Fibroblast of lung (primary cell): ENCODE measurements around the gene MYO18B. TPM values are rescaled to one million over a fixed set of nuclear protein-coding genes. Genes with fewer than 3 reads are reported as not detected.

Experiments
- DNase-seq, 2 donors: peaks; one replicate each; pipeline versions ENCODE4 v3.0.0 to v3.0.0-alpha.2; 2010; ENCODE audit warnings: low read depth in 2 of 2
- H2AFZ ChIP-seq: 2 replicates; pipeline ENCODE4 v1.5.1; 2012; ENCODE audit warnings: low read length, control low read depth, inconsistent platforms
- H3K27ac ChIP-seq: 2 replicates; pipeline ENCODE4 v1.5.1; 2011; ENCODE audit warnings: low read length, control low read depth; ENCODE audit not compliant: insufficient read depth
- H3K27me3 ChIP-seq: 2 replicates; pipeline ENCODE4 v1.5.1; 2011; ENCODE audit warnings: mild to moderate bottlenecking, low read length; ENCODE audit not compliant: control insufficient read depth, insufficient read depth
- H3K36me3 ChIP-seq: 2 replicates; pipeline ENCODE4 v1.5.1; 2011; ENCODE audit warnings: low read length; ENCODE audit not compliant: control insufficient read depth, insufficient read depth
- H3K4me1 ChIP-seq: 2 replicates; pipeline ENCODE4 v1.5.1; 2011; ENCODE audit warnings: low read length; ENCODE audit not compliant: control insufficient read depth, insufficient read depth; ENCODE audit errors: extremely low read depth
- H3K4me2 ChIP-seq: 2 replicates; pipeline ENCODE4 v1.5.1; 2011; ENCODE audit warnings: low read length, control low read depth; ENCODE audit not compliant: insufficient read depth; ENCODE audit errors: extremely low read depth
- H3K4me3 ChIP-seq, 4 experiments: fragments of 200-600 bp in 1 of 4; sonication (generic) in 1 of 4; replicated peaks in 1 of 4; 2 replicates each; pipeline ENCODE4 v1.5.1; 2011 to 2016; ENCODE audit warnings: low read length in 4 of 4, low read depth in 3 of 4, mild to moderate bottlenecking in 3 of 4, control low read depth in 2 of 4, inconsistent platforms in 1 of 4, mixed read lengths in 1 of 4; ENCODE audit not compliant: insufficient read depth in 1 of 4; ENCODE audit errors: control extremely low read depth in 1 of 4
- H3K79me2 ChIP-seq: 2 replicates; pipeline ENCODE4 v1.5.1; 2012; ENCODE audit warnings: mild to moderate bottlenecking, low read length, inconsistent platforms; ENCODE audit not compliant: control insufficient read depth, insufficient read depth
- H3K9ac ChIP-seq: 2 replicates; pipeline ENCODE4 v1.5.1; 2011; ENCODE audit warnings: mild to moderate bottlenecking, low read length, control low read depth; ENCODE audit not compliant: insufficient read depth
- H3K9me3 ChIP-seq: 2 replicates; pipeline ENCODE4 v1.5.1; 2012; ENCODE audit warnings: low read depth, low read length; ENCODE audit not compliant: control insufficient read depth, insufficient read depth
- H4K20me1 ChIP-seq: 2 replicates; pipeline ENCODE4 v1.5.1; 2011; ENCODE audit warnings: low read length; ENCODE audit not compliant: control insufficient read depth, insufficient read depth; ENCODE audit errors: extremely low read depth
- EZH2 ChIP-seq: IDR thresholded peaks from 2 replicates; pipeline ENCODE4 v1.5.1; 2012; ENCODE audit warnings: low read length, control low read depth, mild to moderate bottlenecking; ENCODE audit errors: missing control alignments
- polyA plus RNA-seq, 2 donors: library from polyadenylated mRNA; depleted of rRNA in 1 of 2; stranded (reverse) in 1 of 2; unstranded in 1 of 2; fragments of >200 nt; gene quantifications; 2 replicates each; pipeline ENCODE4 v1.2.1, GENCODE V29; 2011 to 2012; ENCODE audit warnings: missing spikeins in 1 of 2
- total RNA-seq: library from RNA; depleted of rRNA; stranded (reverse); fragments of >200 nt; gene quantifications from 2 replicates; pipeline ENCODE4 v1.2.1, GENCODE V29; 2014
- TF ChIP-seq, protein P1 (sequence below), 2 donors: IDR thresholded peaks in 1 of 2; conservative IDR thresholded peaks in 1 of 2; 1 replicate in 1 of 2; 2 replicates in 1 of 2; pipeline ENCODE4 v1.5.1; 2011 to 2012; ENCODE audit warnings: low read length in 2 of 2, control low read depth in 1 of 2, inconsistent platforms in 1 of 2, low read depth in 1 of 2, mild to moderate bottlenecking in 1 of 2

MYO18B gene
- total and polyA plus RNA-seq, 2 donors (not counting 1 experiment from before 2014, with no cell fraction given), result 0.17 TPM; not detected in 1

GRCh38 chr22:25760294-25760693 lies 18.3 kb downstream of the MYO18B start:
- Histone ChIP-seq H3K4me3 (no peak overlapping the region), H3K27me3 (no peaks in the 10 kb centered on the region), H3K9ac (no peak overlapping the region), H3K36me3 (no peaks in the 10 kb centered on the region), H3K9me3 (no peaks in the 10 kb centered on the region), H3K27ac (peak overlapping the region; percentile 57), H3K79me2 (no peaks in the 10 kb centered on the region), H3K4me1 (peaks cover 10% of the 10 kb centered on the region), H4K20me1 (no peaks in the 10 kb centered on the region), H3K4me2 (no peak overlapping the region), H2AFZ (no peak overlapping the region)
- DNase-seq, result peak in 1 of 2 donors; percentile 59
- TF ChIP-seq, protein P1, sequence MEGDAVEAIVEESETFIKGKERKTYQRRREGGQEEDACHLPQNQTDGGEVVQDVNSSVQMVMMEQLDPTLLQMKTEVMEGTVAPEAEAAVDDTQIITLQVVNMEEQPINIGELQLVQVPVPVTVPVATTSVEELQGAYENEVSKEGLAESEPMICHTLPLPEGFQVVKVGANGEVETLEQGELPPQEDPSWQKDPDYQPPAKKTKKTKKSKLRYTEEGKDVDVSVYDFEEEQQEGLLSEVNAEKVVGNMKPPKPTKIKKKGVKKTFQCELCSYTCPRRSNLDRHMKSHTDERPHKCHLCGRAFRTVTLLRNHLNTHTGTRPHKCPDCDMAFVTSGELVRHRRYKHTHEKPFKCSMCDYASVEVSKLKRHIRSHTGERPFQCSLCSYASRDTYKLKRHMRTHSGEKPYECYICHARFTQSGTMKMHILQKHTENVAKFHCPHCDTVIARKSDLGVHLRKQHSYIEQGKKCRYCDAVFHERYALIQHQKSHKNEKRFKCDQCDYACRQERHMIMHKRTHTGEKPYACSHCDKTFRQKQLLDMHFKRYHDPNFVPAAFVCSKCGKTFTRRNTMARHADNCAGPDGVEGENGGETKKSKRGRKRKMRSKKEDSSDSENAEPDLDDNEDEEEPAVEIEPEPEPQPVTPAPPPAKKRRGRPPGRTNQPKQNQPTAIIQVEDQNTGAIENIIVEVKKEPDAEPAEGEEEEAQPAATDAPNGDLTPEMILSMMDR (conservative IDR thresholded peaks at IDR 0.05 in 1 of 2, IDR thresholded peaks at IDR 0.05 in 1 of 2; ENCODE audit: low read depth in 1 of 2, low read length in 2 of 2), result no peak
- TF ChIP-seq EZH2, result no peak

DNA sequence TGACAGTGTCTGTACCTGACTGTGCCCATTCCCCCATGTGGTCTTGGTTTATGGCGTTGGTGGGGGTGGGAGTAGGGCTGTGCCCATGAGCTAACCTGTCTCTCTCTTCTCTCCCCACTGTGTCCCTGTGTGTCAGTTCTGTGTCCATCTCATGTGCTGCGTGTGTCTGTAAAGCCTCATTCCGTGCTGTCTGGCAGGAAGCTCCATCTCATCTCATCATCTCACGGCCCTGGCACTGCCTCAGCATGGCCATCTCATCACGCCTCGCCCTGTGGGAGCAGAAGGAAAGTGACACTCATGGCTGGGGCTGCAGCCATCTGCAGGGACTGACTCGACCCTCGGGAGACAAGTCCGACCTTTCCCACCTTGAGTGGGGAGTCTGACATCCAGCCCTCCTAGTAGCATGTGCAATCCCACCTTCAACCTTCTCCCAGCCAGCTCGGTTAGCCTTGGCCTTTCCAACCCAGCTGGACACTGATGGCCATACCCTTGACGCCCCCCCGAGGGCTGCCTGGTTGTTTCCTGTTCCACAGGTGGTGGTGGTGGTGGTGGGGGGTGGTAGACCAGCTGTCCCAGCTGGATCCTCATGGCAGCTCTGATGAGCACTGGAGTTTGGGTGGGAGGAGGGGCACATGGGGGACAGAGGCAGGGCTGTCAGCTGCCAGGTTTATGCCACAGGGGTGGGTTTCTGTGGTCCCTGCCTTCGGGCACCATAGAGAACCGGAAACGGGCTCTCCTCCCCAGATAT lies 19.0 kb downstream of the MYO18B start:
- Histone ChIP-seq H4K20me1 (no peaks in the 10 kb centered on the region), H3K79me2 (no peaks in the 10 kb centered on the region), H3K4me2 (no peak overlapping the region), H2AFZ (no peak overlapping the region), H3K4me1 (peaks cover 10% of the 10 kb centered on the region), H3K9ac (no peak overlapping the region), H3K9me3 (no peaks in the 10 kb centered on the region), H3K4me3 (no peak overlapping the region), H3K27me3 (no peaks in the 10 kb centered on the region), H3K36me3 (no peaks in the 10 kb centered on the region), H3K27ac (peak overlapping the region; percentile 57)
- TF ChIP-seq, protein P1 (conservative IDR thresholded peaks at IDR 0.05 in 1 of 2, IDR thresholded peaks at IDR 0.05 in 1 of 2; ENCODE audit: low read depth in 1 of 2, low read length in 2 of 2), result no peak
- TF ChIP-seq EZH2, result no peak
- DNase-seq, result no peak

DNA sequence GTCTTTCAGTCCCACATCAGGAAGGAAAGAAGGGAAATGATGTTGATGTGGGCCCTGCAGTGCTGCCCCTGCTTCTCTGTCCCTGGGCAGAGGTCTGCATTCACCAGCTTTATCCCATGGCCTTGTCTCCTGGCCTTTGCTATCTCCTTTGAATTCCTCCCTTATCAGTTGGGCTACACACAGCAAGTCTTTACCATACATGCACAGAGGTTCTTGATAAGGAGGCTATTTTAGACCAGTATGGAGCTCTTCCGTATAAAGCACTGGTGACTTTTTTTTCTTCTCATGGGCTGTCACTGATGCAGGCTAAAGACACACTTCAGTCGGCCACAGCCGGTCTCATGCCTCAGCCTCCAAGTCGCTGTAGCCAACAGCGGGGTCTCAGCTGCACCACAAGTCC lies 20.2 kb downstream of the MYO18B start:
- peaks cover 10% of the 10 kb centered on the region for H3K4me1 ChIP-seq
- H4K20me1 ChIP-seq, result no peaks in the 10 kb centered on the region
- H3K9me3 ChIP-seq, result no peaks in the 10 kb centered on the region
- peak in 1 of 2 donors; percentile 34 for DNase-seq
- no peaks in the 10 kb centered on the region for H3K27me3 ChIP-seq
- no peaks in the 10 kb centered on the region for H3K79me2 ChIP-seq
- no peak overlapping the region for H3K9ac ChIP-seq
- no peak overlapping the region for H3K4me3 ChIP-seq
- H2AFZ ChIP-seq, result no peak overlapping the region
- H3K4me2 ChIP-seq, result no peak overlapping the region
- no peaks in the 10 kb centered on the region for H3K36me3 ChIP-seq
- TF ChIP-seq EZH2, result no peak
- TF ChIP-seq, protein P1 (conservative IDR thresholded peaks at IDR 0.05 in 1 of 2, IDR thresholded peaks at IDR 0.05 in 1 of 2; ENCODE audit: low read depth in 1 of 2, low read length in 2 of 2), result no peak
- H3K27ac ChIP-seq, result no peak overlapping the region
